ENCODE measurements around the gene SUPT5H. TPM values are rescaled to one million over a fixed set of nuclear protein-coding genes. Genes with fewer than 3 reads are reported as not detected.

The SUPT5H gene
- total RNA-seq, 1 experiment from 2014 or later: 42.3 TPM

- no peak for DNase-seq (ENCODE audit: extremely low read depth, low read depth)
These were observed 44.4 kb downstream of the SUPT5H start for GRCh38 chr19:39489756-39490155.

DNA sequence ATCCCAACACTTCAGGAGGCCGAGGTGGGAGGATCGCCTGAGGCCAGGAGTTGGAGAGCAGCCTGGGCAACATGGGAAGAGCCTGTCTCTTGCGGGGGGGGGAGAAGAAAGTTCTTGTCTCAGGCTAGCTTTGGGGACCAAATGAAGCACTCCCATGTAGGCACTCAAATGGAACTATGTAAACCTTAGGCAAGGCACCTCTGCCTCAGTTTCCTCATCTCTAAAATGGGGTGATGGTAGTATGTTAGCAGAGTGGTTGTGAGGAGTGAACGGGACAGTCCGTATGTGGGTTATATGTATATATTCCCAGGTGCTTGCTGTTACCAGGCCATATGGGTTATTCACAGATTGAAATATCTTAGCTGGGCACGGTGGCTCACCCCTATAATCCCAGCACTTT lies 46.8 kb downstream of the SUPT5H start:
- no peak for DNase-seq (ENCODE audit: extremely low read depth, low read depth)

- no peak for DNase-seq (ENCODE audit: extremely low read depth, low read depth)
These were observed 47.4 kb downstream of the SUPT5H start for GRCh38 chr19:39492788-39493187.

- DNase-seq (ENCODE audit: extremely low read depth, low read depth): no peak
These were observed 49.3 kb downstream of the SUPT5H start for GRCh38 chr19:39494661-39495060.

GRCh38 chr19:39496063-39496462 lies 50.7 kb downstream of the SUPT5H start:
- no peak for DNase-seq (ENCODE audit: extremely low read depth, low read depth)

GRCh38 chr19:39497701-39497995 lies 52.3 kb downstream of the SUPT5H start:
- DNase-seq (ENCODE audit: extremely low read depth, low read depth): no peak

- DNase-seq (ENCODE audit: extremely low read depth, low read depth): peak; percentile 12
These were observed 52.8 kb downstream of the SUPT5H start for GRCh38 chr19:39497996-39498797.

- DNase-seq (ENCODE audit: extremely low read depth, low read depth): no peak
These were observed 53.6 kb downstream of the SUPT5H start, which contains the start of gene DLL3 for GRCh38 chr19:39498798-39499642. Gene DLL3, plus strand, starts transcription at chr19:39498947. Its CDS starts 28 bp downstream, at chr19:39498975.

DNA sequence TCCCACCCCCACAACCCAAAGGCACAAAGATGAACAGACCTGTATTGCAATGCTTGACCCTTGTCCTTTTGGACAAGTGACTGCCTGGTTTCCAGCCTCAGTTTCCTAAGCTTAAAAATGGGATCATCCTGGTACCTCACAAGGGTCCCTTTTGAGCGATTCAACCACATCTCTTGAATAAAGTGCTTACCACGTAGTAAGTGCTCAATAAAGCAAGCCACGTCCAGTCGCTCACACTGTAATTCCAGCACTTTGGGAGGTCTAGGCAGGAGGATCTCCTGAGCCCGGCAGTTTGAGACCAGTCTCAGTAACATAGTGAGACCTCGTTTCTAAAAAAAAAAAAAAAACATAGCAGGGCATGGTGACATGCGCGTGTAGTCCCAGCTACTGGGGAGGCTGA lies 54.5 kb downstream of the SUPT5H start:
- no peak for DNase-seq (ENCODE audit: extremely low read depth, low read depth)

GRCh38 chr19:39500543-39500942 lies 55.2 kb downstream of the SUPT5H start:
- DNase-seq (ENCODE audit: extremely low read depth, low read depth): no peak

DNA sequence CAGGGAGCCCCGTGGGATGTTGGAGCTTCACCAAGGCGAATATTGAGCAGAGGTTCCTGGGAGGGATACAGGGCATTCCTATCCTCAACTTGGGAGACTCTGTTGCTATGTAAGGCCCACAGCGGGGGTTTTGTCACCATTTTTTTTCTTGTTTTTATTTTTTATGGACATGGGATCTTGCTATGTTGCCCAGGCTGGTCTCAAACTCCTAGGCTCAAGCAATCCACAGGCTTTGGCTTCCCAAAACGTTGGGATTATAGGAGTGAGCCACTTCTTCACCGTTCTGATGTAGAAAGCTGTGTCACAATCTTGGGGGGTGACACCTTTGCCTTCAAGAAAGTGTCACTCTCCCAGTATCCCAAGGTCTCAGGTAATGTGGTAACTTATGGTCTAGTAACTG lies 56.0 kb downstream of the SUPT5H start:
- DNase-seq (ENCODE audit: extremely low read depth, low read depth): no peak

DNA sequence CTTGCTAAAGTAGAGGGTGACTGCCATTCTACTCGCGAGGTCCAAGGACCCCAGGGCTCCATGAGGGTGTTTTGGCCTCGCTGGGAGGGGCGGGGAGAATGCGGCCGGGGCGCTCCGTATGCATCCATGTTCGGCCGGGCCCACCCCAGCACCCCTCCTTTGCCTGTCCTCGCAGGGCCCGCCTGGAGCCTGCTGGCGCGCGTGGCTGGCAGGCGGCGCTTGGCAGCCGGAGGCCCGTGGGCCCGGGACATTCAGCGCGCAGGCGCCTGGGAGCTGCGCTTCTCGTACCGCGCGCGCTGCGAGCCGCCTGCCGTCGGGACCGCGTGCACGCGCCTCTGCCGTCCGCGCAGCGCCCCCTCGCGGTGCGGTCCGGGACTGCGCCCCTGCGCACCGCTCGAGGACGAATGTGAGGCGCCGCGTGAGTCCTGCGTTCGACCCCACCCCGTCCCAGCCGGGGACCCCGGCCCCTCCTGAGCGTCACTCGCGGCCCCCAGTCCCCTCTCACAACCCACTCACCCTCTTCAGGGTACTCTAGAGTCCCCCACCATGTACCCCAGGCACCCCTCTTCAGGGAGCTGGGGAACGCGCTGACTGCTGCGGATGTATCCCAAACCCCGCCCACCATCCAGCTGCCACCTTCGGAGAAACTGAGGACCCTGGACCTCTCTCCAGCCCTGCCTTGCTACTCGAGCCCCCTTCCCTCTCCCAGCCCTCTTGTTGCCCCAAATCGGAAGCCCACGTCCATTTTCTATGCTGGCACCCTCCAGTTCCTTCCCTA lies 57.4 kb downstream of the SUPT5H start:
- peak; percentile 43 for DNase-seq (ENCODE audit: extremely low read depth, low read depth)

DNA sequence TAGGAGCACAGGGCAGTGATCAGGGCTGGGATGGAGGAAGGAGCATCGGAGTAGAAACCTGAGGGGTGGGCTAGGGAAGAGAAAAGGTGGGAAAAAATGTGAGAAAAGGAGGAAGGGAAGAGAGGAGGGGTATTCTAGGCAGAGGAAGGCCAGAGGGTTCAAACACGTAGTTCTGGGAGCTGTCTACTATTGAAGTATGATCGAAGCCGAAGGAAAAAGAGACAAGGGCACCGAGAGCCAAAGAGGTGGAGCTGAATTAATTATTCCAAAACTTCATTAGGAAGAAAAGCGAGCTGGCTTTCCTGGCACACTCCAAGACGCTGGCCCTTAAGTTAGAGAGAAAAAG lies 61.2 kb downstream of the SUPT5H start:
- DNase-seq (ENCODE audit: extremely low read depth, low read depth): no peak

- DNase-seq (ENCODE audit: extremely low read depth, low read depth): peak; percentile 63
These were observed 61.7 kb downstream of the SUPT5H start for GRCh38 chr19:39506944-39507714.

DNA sequence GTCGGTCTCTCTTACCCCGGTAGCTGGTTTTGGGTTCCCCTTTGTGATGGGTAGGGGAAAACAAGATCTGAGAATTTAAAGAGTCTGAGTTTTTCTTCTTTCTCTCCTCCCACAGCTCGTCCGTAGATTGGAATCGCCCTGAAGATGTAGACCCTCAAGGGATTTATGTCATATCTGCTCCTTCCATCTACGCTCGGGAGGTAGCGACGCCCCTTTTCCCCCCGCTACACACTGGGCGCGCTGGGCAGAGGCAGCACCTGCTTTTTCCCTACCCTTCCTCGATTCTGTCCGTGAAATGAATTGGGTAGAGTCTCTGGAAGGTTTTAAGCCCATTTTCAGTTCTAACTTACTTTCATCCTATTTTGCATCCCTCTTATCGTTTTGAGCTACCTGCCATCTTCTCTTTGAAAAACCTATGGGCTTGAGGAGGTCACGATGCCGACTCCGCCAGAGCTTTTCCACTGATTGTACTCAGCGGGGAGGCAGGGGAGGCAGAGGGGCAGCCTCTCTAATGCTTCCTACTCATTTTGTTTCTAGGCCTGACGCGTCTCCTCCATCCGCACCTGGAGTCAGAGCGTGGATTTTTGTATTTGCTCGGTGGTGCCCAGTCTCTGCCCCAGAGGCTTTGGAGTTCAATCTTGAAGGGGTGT lies 62.5 kb downstream of the SUPT5H start:
- no peak for DNase-seq (ENCODE audit: extremely low read depth, low read depth)

GRCh38 chr19:39508629-39509028 lies 63.2 kb downstream of the SUPT5H start:
- no peak for DNase-seq (ENCODE audit: extremely low read depth, low read depth)

- no peak for DNase-seq (ENCODE audit: extremely low read depth, low read depth)
These were observed 63.9 kb downstream of the SUPT5H start for GRCh38 chr19:39509233-39509632.

GRCh38 chr19:39512988-39513387 lies 67.6 kb downstream of the SUPT5H start:
- no peak for DNase-seq (ENCODE audit: extremely low read depth, low read depth)

GRCh38 chr19:39514840-39515550 lies 69.6 kb downstream of the SUPT5H start, which contains the start of gene SELENOV:
Gene SELENOV, plus strand, starts transcription at chr19:39515139. Its CDS starts 74 bp downstream, at chr19:39515213.
- DNase-seq (ENCODE audit: extremely low read depth, low read depth): no peak
